Ascending aorta (tissue), 2 donors: ENCODE data around the gene PI4K2A. TPM values are rescaled to one million over a fixed set of nuclear protein-coding genes. Genes with fewer than 3 reads are reported as not detected.

ENCODE experiments used
- DNase-seq, 2 donors: peaks; one replicate each; pipeline ENCODE4 v3.0.0-alpha.2; 2019; ENCODE audit warnings: low spot score in 2 of 2
- H3K27ac ChIP-seq, 2 donors: fragments of 200-600 bp; sonication (generic); one replicate each; pipeline ENCODE4 v1.5.1; 2016 to 2017; ENCODE audit warnings: mild to moderate bottlenecking in 1 of 2
- H3K27me3 ChIP-seq: fragments of 200-600 bp; sonication (generic); one replicate; pipeline ENCODE4 v1.5.1; 2017
- H3K36me3 ChIP-seq, 2 donors: fragments of 200-600 bp; sonication (generic); one replicate each; pipeline ENCODE4 v1.5.1; 2016
- H3K4me1 ChIP-seq, 2 donors: fragments of 200-600 bp; sonication (generic); one replicate each; pipeline ENCODE4 v1.5.1; 2016 to 2017; ENCODE audit warnings: mild to moderate bottlenecking in 1 of 2
- H3K4me3 ChIP-seq, 2 donors: fragments of 200-600 bp; sonication (generic); one replicate each; pipeline ENCODE4 v1.5.1; 2016 to 2017; ENCODE audit warnings: mild to moderate bottlenecking in 1 of 2
- H3K9me3 ChIP-seq, 2 donors: fragments of 200-600 bp; sonication (generic); one replicate each; pipeline ENCODE4 v1.5.1; 2016
- CTCF ChIP-seq, 3 experiments: fragments of 200-600 bp in 2 of 3; fragments of 450-650 bp in 1 of 3; sonication (generic) in 2 of 3; IDR thresholded peaks; one replicate each; pipeline ENCODE4 v1.5.1; 2016 to 2019; ENCODE audit warnings: antibody characterized with exemption in 3 of 3, mild to moderate bottlenecking in 1 of 3, moderate library complexity in 1 of 3
- intact Hi-C: fragments of 100-400 bp; cut with DNase I; formaldehyde crosslinking; loops from one replicate; pipeline ENCODE4 v1.15.1; 2023
- total RNA-seq: library from RNA; depleted of rRNA; stranded (reverse); fragments of >200 nt; gene quantifications from one replicate; pipeline ENCODE4 v1.1.0, GENCODE V29; 2016

PI4K2A gene
- total RNA-seq, 1 donor from 2014 or later, result 33.7 TPM

GRCh38 chr10:97656777-97657176, 16.3 kb downstream of the PI4K2A start:
- no peak overlapping the region for H3K4me3 ChIP-seq
- no peak for DNase-seq
- TF ChIP-seq CTCF (IDR thresholded peaks at IDR 0.05), result no peak
- no peaks in the 10 kb centered on the region for H3K9me3 ChIP-seq
- peaks cover 25 to 61% of the 10 kb centered on the region in 2 donors for H3K36me3 ChIP-seq
- H3K27me3 ChIP-seq, result no peaks in the 10 kb centered on the region
- intact Hi-C loops, result no loop called here
- H3K4me1 ChIP-seq, result no peaks in the 10 kb centered on the region
- H3K27ac ChIP-seq, result no peak overlapping the region

DNA sequence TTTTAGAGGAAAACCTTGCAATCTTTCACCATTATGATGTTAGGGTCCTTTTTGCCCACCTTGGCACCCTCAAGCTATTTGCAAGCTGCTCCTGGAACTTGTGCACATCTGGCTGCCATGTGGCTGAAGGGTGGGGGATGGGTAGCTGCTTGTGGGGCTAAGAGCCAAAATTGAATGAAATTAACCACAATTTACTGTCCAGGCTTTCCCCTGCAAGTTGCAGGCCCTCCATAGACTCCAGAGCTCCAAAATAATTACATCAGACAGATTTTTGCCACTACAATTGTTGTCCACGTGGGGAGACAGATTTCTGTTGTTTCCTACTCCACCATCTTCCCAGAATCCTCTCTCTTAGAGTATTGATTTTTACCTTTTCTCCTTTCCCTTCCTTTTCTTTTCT, 19.1 kb downstream of the PI4K2A start:
- Histone ChIP-seq H3K4me3 (no peak overlapping the region), H3K36me3 (peaks cover 40 to 59% of the 10 kb centered on the region in 2 donors), H3K9me3 (no peaks in the 10 kb centered on the region), H3K27ac (no peak overlapping the region), H3K4me1 (no peaks in the 10 kb centered on the region), H3K27me3 (no peaks in the 10 kb centered on the region)
- no peak for TF ChIP-seq CTCF (IDR thresholded peaks at IDR 0.05)
- DNase-seq, result no peak
- intact Hi-C loops, result no loop called here

GRCh38 chr10:97664282-97664850, 23.9 kb downstream of the PI4K2A start:
- no peak overlapping the region for H3K27ac ChIP-seq

DNA sequence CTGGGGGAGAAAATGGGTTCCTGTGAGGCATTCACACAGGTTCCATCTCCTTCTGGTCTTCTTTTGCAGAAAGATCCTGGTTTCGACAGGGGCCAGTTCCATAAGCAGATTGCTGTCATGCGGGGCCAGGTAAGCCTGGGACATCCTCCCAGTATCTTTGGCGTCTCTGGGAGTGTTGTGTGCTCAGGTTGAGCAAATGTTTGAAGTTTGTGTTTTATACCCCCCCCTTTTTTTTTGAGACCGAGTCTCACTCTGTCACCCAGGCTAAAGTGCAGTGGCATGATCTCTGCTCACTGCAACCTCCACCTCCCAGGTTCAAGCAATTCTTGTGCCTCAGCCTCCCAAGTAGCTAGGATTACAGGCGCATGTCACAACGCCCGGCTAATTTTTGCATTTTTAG, 26.5 kb downstream of the PI4K2A start:
- no peak overlapping the region for H3K4me3 ChIP-seq
- no peak for TF ChIP-seq CTCF (IDR thresholded peaks at IDR 0.05)
- H3K36me3 ChIP-seq, result peaks cover 56 to 74% of the 10 kb centered on the region in 2 donors
- H3K27ac ChIP-seq, result no peak overlapping the region
- DNase-seq, result no peak
- no peaks in the 10 kb centered on the region for H3K9me3 ChIP-seq
- no peaks in the 10 kb centered on the region for H3K4me1 ChIP-seq
- intact Hi-C loops, result no loop called here
- no peaks in the 10 kb centered on the region for H3K27me3 ChIP-seq

More at GRCh38 chr10:97664282-97664850, 23.9 kb downstream of the PI4K2A start:
- no peak for DNase-seq
- Histone ChIP-seq H3K27me3 (no peaks in the 10 kb centered on the region), H3K9me3 (no peaks in the 10 kb centered on the region), H3K4me3 (no peak overlapping the region), H3K4me1 (no peaks in the 10 kb centered on the region), H3K36me3 (peaks cover 48 to 64% of the 10 kb centered on the region in 2 donors)
- no peak for TF ChIP-seq CTCF (IDR thresholded peaks at IDR 0.05)
- intact Hi-C loops, result no loop called here

DNA sequence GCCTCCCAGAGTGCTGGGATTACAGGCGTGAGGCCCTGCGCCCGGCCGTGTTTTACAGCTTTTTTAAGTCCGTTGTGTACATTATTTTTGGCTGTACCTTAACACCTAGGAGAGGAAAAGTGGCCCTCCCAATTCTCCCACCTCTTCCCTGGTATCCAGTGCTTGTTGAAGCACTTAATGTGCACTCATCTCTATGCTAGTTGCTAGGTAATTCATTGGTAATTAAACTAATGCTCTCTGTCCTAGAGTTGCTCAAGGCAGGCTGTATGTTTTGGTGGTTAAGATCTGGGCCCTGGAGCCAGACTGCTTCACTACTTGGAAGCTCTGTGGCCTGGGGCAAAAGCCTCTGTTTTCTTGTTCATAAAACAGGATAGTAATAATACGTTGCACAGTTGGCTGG, 27.0 kb downstream of the PI4K2A start:
- TF ChIP-seq CTCF (IDR thresholded peaks at IDR 0.05), result no peak
- H3K9me3 ChIP-seq, result no peaks in the 10 kb centered on the region
- H3K27ac ChIP-seq, result no peak overlapping the region
- H3K27me3 ChIP-seq, result no peaks in the 10 kb centered on the region
- no peak overlapping the region for H3K4me3 ChIP-seq
- no peaks in the 10 kb centered on the region for H3K4me1 ChIP-seq
- peaks cover 56 to 70% of the 10 kb centered on the region in 2 donors for H3K36me3 ChIP-seq
- no peak for DNase-seq
- intact Hi-C loops, result no loop called here

- peaks cover 54 to 66% of the 10 kb centered on the region in 2 donors for H3K36me3 ChIP-seq
- TF ChIP-seq CTCF (IDR thresholded peaks at IDR 0.05), result no peak
- intact Hi-C loops, result no loop called here
These were observed 29.1 kb downstream of the PI4K2A start for GRCh38 chr10:97669571-97669970.

More at GRCh38 chr10:97669571-97669970, 29.1 kb downstream of the PI4K2A start:
- H3K4me3 ChIP-seq, result no peak overlapping the region
- no peaks in the 10 kb centered on the region for H3K9me3 ChIP-seq
- DNase-seq, result no peak
- H3K27ac ChIP-seq, result no peak overlapping the region
- H3K4me1 ChIP-seq, result no peaks in the 10 kb centered on the region
- no peaks in the 10 kb centered on the region for H3K27me3 ChIP-seq
